GM12865 (cell line): ENCODE data around the gene TMEM63A.

Experiments
- DNase-seq: peaks from one replicate; pipeline ENCODE4 v3.0.0; 2010; ENCODE audit warnings: low read depth
- H3K4me3 ChIP-seq: 2 replicates; pipeline ENCODE4 v1.5.1; 2011; ENCODE audit warnings: mild to moderate bottlenecking, low read depth, low read length, control low read depth
- TF ChIP-seq, protein P1 (sequence below): IDR thresholded peaks from 2 replicates; pipeline ENCODE4 v1.5.1; 2011; ENCODE audit warnings: low read length, control low read depth, low read depth, inconsistent platforms; ENCODE audit not compliant: insufficient read depth; ENCODE audit errors: missing control alignments

Gene TMEM63A

DNA sequence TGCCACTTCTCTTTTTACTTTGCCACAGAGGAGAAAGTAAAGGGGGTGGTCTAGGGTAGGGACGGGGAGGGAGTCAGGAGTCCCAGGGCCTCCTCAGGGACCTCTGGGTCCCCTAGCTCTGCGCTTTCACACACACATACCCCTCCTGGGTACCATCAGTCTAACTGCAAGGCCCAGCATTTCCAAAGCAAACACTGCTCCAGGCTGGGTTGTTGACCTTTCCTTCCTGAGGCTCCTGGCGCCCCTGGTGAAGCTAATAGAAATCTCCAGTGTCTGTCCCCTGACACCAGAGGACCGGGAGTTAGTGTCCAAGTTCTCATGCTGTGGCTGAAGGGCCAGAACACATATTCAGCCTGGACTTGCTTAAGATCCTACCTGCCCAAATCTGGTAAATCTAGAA lies 3.9 kb downstream of the TMEM63A start:
- TF ChIP-seq, protein P1, sequence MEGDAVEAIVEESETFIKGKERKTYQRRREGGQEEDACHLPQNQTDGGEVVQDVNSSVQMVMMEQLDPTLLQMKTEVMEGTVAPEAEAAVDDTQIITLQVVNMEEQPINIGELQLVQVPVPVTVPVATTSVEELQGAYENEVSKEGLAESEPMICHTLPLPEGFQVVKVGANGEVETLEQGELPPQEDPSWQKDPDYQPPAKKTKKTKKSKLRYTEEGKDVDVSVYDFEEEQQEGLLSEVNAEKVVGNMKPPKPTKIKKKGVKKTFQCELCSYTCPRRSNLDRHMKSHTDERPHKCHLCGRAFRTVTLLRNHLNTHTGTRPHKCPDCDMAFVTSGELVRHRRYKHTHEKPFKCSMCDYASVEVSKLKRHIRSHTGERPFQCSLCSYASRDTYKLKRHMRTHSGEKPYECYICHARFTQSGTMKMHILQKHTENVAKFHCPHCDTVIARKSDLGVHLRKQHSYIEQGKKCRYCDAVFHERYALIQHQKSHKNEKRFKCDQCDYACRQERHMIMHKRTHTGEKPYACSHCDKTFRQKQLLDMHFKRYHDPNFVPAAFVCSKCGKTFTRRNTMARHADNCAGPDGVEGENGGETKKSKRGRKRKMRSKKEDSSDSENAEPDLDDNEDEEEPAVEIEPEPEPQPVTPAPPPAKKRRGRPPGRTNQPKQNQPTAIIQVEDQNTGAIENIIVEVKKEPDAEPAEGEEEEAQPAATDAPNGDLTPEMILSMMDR, result no peak

DNA sequence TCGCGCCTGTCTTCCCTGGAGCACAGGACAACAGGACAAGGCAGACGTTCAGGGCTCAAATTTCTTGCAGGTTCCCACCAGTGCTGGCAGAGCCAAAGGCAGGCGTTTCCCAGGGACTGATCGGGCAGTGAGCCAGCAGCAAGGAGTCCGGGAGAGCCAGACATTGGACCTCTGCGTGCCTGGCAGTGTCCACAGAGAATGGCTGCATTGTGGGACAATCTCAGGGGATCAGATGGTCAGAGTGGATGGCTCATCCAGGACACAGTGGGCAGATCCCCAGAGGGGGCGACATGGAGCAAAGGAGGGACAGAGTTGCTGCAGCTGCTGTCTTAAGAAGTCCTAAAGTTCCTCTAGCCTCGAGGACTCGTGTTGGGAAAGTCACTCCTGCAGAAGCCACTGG lies 4.6 kb downstream of the TMEM63A start:
- TF ChIP-seq, protein P1, result peak; percentile 45
- DNase-seq, result peak; percentile 32
- H3K4me3 ChIP-seq, result no peak overlapping the region

More for the DNA sequence above, 3.9 kb downstream of the TMEM63A start:
- no peak for DNase-seq
- no peak overlapping the region for H3K4me3 ChIP-seq

DNA sequence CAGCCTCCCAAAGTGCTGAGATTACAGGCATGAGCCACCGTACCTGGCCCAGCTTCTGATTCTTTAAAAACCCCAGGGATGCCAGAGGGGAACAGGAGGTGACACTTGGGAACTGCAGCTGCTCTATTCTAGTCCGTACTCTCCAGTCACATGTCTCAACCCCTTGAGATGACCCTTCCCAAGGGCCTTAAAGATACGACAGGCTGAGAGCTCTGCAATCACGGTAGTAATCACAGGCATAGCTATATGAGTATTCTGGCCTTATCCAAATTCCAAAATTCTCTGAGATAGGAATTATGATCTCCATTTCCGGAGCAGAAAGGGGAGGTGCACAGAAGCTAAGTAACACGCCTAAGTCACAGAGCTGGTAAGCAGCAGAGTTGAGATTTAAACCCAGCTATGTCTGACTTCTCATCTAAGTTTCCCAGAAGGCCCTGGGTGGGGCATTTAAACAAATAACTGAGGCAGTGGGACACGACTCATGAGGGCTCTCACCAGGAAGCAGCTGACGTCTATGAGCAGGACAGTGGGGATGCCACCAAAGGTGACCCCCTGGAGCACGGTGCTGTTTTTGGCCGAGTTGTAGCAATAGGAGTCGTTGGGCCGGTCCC lies 5.2 kb downstream of the TMEM63A start:
- TF ChIP-seq, protein P1, result no peak
- no peak overlapping the region for H3K4me3 ChIP-seq
- no peak for DNase-seq

DNA sequence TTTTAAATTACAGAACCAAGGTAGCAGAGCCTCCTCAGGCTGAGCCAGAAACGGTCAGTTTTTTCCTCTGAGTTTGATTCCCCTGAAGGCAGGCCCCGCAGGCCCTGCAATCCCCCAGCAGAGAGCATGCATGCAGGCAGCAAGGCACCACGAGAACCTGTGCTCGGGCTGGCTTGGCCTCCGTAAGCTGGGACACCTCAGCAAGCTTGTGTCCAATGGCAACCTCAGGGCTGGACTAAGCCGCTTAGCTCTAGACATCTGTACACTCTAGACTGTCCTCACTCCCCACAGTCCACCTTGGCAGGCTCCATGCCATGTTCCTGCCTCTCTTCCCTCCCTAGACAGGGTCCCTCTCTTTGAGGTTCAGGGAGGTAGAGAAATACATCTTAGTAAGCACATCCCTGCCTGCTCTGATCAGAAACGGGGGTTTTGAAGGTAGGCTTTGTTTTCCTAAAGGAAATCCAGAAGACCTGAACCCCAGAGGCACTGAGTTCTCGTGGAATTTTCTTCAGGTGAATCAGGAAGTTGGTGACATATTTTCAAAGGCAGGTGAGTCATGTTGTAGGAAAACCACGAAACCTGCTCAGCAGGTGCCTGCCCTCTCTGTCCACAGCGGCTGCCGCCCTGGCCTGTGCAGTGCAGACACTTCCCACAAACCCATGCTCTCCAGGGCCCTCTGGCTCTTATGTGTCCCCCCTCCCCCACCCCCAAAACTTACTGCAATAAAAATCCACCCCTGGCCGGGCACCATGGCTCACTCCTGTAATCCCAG lies 7.0 kb downstream of the TMEM63A start:
- TF ChIP-seq, protein P1, result no peak
- DNase-seq, result no peak
- H3K4me3 ChIP-seq, result no peak overlapping the region

DNA sequence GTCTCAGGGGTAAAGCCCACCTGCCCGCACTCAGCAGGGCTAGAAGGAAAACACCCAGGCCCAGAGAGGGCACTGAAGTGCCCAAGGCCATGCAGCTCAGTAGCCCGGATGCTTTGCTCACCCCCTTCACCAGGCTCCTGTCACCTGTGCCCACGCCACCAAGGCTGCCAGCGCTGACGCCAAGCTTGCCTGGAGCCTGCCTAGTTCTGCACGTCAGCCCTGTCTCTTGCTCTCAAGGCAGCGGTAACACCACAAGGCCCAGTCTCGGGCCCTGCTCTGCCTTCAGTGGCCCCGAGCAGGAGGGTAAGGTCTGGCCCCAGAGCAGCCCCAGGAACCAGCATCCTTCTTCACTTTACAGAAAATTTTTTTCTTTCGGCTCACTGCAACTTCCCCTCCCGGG lies 7.7 kb downstream of the TMEM63A start:
- TF ChIP-seq, protein P1, result no peak
- H3K4me3 ChIP-seq, result no peak overlapping the region
- DNase-seq, result no peak

DNA sequence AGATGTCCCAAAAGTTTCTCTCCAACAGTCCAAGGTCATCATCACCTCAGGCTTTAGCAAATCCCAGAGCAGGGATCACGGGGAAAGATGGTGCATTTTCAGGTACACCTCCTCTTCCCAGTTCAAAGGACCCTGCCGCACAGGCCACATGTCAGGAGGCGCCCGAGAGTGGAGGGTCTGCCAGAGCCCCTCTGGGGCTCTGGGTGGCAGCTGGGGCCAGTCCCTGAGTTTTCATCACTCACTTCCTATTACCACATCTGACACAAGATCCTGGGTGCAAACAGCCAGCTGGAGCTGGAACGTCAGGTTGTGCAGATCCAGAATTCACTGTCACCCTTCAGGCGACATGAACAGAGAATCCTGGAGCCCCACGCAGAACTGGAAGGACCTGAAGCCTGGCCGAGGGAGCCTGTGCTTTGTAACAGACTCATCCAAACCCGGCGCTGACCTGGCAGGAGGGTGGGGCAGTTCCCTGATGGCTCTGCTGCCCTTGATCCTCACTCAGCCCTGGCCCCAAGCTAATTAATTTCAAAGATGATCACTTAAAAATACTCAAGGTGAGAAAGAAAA lies 8.8 kb downstream of the TMEM63A start:
- TF ChIP-seq, protein P1, result no peak
- DNase-seq, result no peak
- no peak overlapping the region for H3K4me3 ChIP-seq
